GM12878 (cell line): ENCODE results near the gene FRMD3.

ENCODE experiments used
- ATF3 ChIP-seq: IDR thresholded peaks from 2 replicates; pipeline ENCODE4 v1.6.1; 2011; ENCODE audit warnings: low read depth, mild to moderate bottlenecking, low read length, moderate library complexity, borderline replicate concordance; ENCODE audit errors: extremely low read depth
- JUNB ChIP-seq: IDR thresholded peaks from 2 replicates; pipeline ENCODE4 v1.6.1; 2016; ENCODE audit warnings: antibody characterized with exemption, mild to moderate bottlenecking
- PML ChIP-seq: IDR thresholded peaks from 2 replicates; pipeline ENCODE4 v1.6.1; 2012; ENCODE audit warnings: low read length, inconsistent platforms
- SMAD1 ChIP-seq: fragments of 450-650 bp; IDR thresholded peaks from 2 replicates; pipeline ENCODE4 v1.6.1; 2018; ENCODE audit warnings: mild to moderate bottlenecking, low read depth; ENCODE audit not compliant: partially characterized antibody
- TF ChIP-seq, protein P1 (sequence below), 3 experiments: IDR thresholded peaks in 2 of 3; conservative IDR thresholded peaks in 1 of 3; 2 replicates each; pipeline ENCODE4 v1.5.1; 2011; ENCODE audit warnings: low read depth in 3 of 3, low read length in 3 of 3, mild to moderate bottlenecking in 3 of 3, control low read depth in 2 of 3, moderate library complexity in 2 of 3, inconsistent platforms in 1 of 3, mixed read lengths in 1 of 3; ENCODE audit not compliant: control insufficient read depth in 2 of 3, insufficient read depth in 1 of 3; ENCODE audit errors: extremely low read depth in 1 of 3
- TF ChIP-seq, protein P2 (sequence below): fragments of 450-650 bp; conservative IDR thresholded peaks from 2 replicates; pipeline ENCODE4 v1.6.1; 2017; ENCODE audit warnings: mild to moderate bottlenecking, moderate library complexity

DNA sequence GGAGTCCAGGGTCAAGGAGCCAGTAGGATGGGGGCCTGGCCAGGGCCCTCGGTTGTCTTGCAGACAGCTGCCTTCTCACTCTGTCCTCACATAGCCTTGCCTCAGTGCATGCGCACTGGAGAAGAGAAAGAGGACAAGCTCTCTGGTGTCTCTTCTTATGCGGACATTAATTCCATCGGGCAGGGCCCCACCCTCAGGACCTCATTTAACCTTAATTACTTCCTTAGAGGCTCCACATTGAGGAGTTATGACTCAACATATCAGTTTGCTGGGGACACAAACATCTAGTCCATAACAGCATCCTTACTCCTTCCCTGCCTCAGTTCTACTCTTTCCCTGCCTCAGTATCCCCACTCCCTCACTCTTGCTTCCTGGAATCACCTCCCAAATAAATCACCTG, 78.4 kb downstream of the FRMD3 start:
- TF ChIP-seq, protein P1, sequence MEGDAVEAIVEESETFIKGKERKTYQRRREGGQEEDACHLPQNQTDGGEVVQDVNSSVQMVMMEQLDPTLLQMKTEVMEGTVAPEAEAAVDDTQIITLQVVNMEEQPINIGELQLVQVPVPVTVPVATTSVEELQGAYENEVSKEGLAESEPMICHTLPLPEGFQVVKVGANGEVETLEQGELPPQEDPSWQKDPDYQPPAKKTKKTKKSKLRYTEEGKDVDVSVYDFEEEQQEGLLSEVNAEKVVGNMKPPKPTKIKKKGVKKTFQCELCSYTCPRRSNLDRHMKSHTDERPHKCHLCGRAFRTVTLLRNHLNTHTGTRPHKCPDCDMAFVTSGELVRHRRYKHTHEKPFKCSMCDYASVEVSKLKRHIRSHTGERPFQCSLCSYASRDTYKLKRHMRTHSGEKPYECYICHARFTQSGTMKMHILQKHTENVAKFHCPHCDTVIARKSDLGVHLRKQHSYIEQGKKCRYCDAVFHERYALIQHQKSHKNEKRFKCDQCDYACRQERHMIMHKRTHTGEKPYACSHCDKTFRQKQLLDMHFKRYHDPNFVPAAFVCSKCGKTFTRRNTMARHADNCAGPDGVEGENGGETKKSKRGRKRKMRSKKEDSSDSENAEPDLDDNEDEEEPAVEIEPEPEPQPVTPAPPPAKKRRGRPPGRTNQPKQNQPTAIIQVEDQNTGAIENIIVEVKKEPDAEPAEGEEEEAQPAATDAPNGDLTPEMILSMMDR (IDR thresholded peaks at IDR 0.05 in 2 of 3, conservative IDR thresholded peaks at IDR 0.05 in 1 of 3; ENCODE audit: control insufficient read depth in 2 of 3, extremely low read depth in 1 of 3, insufficient read depth in 1 of 3, low read depth in 3 of 3, low read length in 3 of 3), result no peak
- no peak for TF ChIP-seq ATF3
- no peak for TF ChIP-seq PML
- TF ChIP-seq SMAD1, result no peak
- TF ChIP-seq, protein P2, sequence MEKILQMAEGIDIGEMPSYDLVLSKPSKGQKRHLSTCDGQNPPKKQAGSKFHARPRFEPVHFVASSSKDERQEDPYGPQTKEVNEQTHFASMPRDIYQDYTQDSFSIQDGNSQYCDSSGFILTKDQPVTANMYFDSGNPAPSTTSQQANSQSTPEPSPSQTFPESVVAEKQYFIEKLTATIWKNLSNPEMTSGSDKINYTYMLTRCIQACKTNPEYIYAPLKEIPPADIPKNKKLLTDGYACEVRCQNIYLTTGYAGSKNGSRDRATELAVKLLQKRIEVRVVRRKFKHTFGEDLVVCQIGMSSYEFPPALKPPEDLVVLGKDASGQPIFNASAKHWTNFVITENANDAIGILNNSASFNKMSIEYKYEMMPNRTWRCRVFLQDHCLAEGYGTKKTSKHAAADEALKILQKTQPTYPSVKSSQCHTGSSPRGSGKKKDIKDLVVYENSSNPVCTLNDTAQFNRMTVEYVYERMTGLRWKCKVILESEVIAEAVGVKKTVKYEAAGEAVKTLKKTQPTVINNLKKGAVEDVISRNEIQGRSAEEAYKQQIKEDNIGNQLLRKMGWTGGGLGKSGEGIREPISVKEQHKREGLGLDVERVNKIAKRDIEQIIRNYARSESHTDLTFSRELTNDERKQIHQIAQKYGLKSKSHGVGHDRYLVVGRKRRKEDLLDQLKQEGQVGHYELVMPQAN, result no peak
- no peak for TF ChIP-seq JUNB
